NOMO-1 (cell line): ENCODE measurements around the gene SCGB1A1.
"Not testable (repeated sequence)": the region's sequence is repeated elsewhere in the genome, so short reads cannot be mapped to it uniquely, and the experiment has no call there.

Experiments used
- DNase-seq, 2 experiments: peaks; one replicate each; lab custom pipeline; 2025; ENCODE audit not compliant: unreplicated experiment in 2 of 2; lab: John Stamatoyannopoulos, UW

SCGB1A1 gene, protein sequence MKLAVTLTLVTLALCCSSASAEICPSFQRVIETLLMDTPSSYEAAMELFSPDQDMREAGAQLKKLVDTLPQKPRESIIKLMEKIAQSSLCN

DNA sequence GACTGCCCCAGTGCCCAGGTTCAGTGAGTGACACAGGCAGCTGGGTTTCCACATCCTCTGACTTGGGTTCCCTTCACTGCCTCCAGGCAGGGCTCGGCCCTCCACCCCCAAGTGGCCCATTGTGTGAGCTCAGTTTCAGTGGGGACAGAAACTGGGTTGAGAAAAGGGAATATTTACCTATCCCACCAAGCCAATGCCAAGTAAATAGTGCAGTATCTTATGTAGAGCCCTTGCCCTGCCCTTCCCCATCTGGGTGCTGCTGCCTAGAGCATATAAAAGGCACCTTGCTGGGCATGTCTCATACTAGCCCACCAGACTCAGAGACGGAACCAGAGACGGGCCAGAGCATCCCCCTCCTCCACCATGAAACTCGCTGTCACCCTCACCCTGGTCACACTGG is at the start of gene SCGB1A1:
Gene SCGB1A1, plus strand, starts transcription at position 301 of the 400 bp plus-strand sequence. Its CDS starts 63 bp downstream, at position 364.
- no peak for DNase-seq

DNA sequence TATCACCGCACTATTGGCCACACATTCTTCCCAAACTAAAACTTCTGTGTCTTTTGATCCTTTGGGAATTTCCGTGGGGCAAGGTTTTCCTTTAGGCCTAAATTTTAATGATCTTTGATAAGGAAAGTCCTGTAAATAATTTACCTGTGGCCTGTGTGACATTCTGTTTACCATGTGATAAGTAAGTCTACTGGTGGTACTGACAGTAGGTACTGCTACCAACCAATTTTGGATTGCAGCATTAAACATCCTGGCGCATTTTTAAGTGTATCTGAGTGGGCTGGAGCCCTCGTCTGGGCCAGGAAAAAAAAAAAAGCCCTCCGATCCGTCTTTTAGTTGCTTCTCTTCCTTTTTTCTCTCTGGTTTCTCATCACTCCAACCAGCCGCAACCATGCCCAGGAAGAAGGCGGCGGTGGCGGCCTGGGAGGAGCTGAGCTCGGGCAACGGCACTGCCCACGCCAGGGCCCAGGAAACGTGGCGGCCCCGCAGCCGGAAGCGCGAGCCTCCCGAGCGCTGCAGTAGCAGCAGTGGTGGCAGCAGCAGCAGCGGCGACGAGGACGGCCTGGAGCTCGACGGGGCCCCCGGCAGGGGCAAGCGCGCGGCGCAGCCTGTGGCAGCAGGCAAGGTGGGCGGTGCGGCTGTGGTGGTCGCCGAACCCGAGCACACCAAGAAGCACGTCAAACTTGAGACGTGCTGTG is 47.9 kb upstream of the SCGB1A1 start:
- DNase-seq = no peak

DNA sequence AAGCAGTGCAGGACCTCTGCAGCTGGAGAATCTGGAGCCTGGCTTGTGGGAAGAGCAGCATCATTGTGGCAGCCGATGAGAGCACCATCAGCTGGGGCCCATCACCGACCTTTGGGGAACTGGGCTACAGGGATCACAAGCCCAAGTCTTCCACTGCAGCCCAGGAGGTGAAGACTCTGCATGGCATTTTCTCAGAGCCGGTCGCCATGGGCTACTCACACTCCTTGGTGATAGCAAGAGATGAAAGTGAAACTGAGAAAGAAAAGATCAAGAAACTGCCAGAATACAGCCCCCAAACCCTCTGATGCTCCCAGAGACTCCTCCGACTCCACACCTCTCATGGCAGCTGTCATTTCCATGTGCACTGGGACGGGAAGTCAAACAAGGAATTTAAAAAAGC is 46.0 kb upstream of the SCGB1A1 start:
- no peak for DNase-seq

DNA sequence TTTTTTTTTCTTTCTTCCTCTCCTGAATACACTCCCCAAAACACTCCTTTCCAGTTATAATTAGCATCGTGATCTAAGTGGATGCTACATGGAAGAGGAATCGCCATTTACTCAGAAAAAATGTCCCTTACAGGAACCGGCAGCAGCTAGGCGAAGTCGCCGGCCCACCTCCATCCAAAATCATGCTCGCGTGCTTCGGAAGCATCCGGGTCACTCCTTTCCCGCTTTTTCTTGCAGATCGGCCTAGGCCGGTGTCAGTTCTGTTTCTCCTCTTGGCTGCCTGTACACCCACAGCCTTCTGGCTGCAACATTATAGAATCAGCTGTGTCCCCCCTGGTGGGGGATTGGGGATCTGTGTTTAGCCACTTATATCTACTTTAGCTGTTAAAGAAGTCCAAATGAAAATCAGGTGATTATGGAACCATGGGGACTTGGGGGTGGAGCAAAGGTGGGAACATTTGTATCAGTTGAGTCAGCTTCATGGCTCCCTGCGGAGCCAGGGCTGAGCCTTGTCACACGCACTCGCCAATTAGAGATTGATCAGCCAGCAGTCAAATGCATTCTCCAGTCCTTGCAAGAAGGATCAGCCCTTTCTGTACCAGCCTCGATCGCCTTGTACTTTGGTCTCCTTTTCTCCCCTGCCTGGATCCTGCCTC is 45.2 kb upstream of the SCGB1A1 start:
- no peak for DNase-seq

DNA sequence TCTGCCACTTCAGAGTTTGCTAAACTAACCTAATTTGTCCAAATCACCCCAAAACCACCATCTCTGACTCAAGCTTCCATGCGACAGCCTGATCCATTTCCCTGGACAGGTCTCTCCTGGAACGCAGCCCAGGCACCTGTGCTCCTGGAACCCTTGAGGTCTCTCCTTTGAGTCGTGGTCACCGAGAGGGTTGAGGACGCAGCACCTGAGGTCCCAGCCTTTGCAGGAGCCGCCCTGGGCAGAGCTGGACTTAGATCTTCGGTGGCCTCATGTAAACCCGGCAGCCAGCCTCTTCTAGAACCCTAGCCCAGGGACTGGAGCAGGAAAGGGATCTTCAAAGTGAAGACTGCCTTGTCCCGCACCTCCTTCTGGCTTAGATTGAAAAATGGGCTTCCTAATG is 44.0 kb upstream of the SCGB1A1 start:
- DNase-seq = no peak

DNA sequence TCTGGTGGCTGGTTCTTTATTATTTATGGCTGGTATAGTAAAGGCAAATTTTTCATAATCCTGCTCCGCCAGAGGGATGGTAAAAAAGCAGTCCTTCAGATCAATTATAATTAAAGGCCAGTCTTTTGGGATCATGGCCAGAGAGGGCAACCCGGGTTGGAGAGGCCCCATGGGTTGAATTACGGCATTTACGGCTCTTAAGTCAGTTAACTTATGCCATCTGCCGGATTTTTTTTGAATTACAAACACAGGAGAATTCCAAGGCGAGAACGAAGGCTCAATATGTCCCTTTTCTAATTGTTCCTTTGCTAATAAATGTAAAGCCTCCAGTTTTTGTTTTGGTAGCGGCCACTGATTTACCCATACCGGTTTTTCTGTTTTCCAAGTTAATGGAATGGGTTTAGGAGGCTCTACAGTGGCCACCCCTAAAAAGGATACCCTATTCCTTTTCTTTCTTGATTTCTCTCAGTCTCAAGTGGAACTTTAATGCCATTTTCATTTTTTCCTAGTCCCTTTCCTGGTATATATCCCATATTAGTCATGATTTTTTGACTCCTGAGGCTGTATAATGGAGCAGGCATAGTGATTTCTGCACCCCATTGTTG is 40.3 kb upstream of the SCGB1A1 start:
- peak; percentile 28 to 42 for DNase-seq

DNA sequence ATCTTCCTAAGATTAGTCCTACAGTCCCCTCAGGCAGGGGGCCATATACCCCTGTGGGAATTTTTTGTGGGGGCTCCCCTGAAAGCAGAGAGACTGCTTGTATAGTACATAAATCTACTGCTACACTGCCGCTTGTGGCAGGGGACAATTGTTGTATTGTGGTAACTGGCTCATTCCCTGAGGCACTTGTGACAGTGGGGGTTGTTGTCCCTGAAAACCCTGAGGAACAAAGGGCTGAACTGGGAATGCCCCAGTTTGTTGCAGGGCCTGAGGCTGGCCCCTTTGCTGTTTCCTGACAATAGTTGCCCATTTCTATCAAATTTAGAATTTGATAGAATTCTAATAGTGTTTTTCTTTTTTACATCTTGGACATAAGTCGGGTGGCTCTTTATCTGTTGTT is 39.2 kb upstream of the SCGB1A1 start:
- DNase-seq = not testable (repeated sequence)

DNA sequence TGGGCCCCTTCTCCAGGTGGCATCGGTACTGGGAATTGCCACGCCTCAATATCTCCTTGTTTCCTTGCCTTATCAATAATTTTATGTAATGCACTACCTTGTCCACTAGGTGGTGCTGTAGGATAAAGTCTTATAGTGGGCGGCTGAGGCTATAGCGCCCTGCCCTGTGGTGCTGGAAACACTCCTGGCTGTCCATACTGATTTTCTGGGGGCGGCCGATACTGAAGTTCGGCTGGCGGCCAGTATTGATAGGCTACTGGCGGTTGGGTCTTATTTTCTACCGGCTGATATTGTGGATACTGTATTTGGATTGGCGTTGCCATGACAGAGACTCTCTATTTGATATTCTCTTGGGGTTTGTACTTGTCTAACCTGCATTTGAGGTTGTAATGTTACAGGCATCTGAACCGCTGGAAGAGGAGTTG is 38.0 kb upstream of the SCGB1A1 start:
- DNase-seq = peak; percentile 50 to 64

DNA sequence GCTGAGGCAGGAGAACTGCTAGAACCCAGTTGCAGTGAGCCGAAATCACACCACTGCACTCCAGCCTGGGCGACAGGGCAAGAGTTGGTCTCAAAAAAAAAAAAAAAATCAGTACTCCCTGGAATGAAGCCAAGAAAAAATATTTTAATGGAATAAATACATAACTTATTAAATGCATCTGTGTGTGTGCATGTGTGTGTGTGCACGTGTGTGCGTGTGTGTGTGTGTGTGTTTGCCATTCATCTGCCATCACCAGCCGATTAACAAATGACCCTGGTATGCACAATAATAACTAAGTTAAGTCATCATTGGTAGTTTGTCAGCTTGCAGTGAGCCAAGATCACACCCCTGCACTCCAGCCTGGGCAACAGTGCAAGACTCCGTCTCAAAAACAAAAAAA is 35.0 kb upstream of the SCGB1A1 start:
- DNase-seq = no peak

DNA sequence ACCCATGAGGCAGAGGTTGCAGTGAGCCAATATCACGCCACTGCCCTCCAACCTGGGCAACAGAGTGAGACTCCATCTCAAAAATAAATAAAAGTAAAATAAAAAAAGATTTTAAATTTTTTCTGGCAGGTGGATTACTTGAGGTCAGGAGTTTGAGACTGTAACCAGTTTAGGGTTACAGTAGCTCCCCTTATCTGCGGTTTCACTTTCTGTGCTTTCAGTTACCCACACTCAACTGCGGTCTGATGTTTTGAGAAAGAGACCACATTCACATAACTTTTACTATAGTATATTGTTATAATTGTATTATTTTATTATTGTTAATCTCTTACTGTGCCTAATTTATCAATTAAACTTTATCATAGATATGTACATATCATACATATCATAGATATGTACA is 32.8 kb upstream of the SCGB1A1 start:
- DNase-seq = not testable (repeated sequence)

DNA sequence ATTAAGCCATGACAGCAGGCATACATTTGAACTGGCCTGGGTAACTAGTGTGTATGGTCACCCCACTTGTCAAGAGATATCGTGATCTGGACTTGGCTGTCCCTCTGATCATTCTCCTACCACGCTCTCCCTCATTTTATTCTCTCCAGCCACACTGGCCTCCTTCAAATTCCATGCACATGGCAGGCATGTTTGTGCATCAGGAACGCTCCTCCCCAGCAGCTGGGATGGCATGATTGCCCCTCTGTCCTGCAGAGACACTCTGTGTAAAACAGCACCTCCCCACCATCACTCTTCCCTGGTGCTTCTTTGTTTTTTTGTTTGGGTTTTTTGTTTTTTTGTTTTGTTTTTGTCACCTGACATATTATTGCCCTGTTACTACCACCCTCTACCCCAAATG is 31.5 kb upstream of the SCGB1A1 start:
- no peak for DNase-seq

DNA sequence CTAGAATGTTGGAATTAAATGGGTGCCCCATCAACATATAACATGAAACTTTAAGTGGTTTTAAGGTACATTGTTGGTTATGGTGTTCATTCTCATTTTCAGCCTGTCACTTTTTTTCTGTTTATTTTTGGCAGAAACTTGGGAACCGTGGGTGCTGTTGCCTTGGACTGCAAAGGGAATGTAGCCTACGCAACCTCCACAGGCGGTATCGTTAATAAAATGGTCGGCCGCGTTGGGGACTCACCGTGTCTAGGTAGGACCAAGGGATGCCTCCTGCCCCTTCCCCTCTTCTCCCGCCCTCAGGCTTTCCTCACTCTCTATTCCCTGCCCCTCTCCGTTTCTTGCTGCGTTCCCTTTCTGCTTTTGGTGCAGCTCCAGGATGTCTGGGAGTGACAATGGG is 29.8 kb upstream of the SCGB1A1 start:
- no peak for DNase-seq

DNA sequence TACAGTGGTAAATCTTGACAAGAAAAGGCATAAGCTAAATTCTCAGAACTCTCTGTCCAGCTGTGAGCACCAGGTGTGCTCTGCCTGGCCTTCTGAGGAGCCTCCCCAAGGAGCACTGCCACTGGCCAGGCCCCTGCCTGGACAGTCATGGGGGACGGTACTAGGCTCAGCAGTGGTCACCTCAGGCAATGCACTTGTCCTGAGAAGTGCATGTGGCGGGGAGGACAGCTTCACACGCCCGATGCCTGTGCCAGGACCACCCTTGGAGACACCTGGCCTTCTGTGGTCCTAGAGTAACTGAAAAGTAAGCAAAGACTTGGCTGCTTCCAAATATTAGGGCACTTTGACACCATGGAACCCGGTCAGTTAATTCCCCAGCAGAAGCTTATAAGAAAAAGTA is 28.6 kb upstream of the SCGB1A1 start:
- DNase-seq = no peak

DNA sequence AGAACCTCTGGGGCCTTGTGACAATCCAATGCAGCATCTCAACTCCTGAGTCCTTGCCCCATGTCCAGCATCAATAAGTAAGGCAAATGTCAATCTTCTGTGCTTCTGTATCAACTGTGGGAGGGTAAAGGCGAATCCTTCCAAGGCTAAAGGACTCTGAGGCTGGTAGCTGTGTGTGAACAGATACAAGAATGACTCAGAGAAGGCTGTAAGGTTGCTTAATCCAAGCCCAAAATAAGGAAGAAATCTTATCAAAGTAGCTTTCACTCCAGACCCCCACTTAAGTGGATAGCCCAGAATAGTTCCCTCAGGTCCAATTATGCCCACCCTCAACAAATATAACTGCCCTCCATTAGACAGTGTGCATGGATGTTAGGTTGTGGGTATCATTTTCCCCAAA is 28.1 kb upstream of the SCGB1A1 start:
- peak in 1 of 2 experiments; percentile 46 for DNase-seq

DNA sequence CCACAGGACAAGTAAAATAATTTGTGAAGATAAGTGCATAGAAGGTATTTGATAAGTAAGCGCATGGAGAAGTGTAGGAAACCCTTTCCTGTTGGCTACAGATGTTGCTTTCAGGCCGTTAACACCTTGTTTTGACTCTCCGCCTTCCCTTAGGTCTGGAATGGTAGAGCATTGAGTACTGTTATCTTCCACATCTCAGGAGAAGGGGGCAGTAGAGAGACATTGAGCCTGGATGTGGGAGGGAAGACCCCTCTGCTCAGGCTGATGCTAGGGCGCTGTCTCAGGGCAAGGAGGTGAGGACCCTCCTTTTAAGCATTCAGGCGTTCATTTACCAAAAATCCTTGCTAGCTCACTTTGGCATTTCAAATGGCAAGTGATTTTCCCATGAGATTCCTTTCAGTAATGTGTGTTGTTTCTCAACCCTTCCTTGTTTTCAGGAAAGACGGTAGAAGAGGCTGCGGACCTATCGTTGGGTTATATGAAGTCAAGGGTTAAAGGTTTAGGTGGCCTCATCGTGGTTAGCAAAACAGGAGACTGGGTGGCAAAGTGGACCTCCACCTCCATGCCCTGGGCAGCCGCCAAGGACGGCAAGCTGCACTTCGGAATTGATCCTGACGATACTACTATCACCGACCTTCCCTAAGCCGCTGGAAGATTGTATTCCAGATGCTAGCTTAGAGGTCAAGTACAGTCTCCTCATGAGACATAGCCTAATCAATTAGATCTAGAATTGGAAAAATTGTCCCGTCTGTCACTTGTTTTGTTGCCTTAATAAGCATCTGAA is 27.0 kb upstream of the SCGB1A1 start:
- DNase-seq = no peak

DNA sequence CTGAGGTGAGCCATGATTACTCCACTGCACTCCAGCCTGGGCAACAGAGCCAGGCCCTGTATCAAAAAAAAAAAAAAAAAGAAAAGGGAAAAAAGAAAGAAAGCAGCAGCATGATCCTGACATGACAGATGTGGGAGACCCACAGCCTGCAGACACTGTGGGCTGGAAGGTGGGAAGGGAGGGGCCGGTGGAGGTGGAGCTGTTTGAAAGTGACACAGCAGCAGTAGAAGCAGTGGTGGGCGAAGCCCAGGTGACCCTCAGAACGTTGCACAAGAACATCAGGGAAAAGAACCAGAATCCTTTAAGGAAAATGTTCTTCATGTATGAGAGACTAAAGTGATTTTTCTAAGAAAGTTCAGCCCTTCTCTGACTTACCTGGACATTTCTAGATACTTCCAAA is 26.3 kb upstream of the SCGB1A1 start:
- no peak for DNase-seq

DNA sequence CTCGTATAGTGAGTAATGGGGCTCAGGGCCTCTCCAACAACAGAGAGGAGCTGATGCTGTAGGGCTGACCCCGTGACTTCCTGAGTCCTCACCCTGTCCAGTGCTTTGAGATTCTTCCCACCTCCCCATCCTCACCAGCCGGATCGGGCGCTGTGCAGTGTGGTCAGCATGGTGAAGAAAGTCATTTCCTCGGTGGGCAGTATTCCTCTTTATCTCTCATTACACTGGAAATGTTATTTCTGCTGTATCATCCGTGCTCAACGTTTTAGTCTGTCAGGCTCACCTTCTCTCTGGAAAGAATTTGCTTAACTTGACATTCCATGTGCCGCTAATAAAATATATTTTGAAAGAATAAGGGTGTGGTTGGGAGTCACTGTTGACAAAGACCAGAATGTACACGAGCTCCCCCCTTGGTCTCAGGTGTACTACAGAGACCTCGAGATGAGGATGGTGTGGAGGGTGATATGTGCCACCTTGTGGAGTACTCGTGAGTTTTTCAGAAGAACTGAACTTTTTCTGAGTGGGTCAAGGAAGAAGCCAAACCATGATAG is 25.7 kb upstream of the SCGB1A1 start:
- no peak for DNase-seq

DNA sequence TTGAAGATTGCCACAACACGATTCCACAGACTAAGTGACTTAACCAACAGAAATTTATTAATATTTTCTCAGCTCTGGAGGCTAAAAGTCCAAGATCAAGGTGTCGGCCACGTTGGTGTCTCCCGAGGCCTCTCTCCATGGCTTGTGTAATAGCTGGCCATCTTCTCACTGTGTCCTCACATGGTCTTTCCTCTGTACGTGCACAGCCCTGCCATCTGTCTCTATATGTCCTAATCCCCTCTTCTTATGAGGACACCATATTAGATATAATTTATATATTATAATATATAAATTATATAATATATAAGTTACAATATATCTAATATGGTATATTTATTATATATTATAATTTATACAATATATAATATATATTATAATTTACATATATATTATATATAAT is 25.1 kb upstream of the SCGB1A1 start:
- DNase-seq = no peak

DNA sequence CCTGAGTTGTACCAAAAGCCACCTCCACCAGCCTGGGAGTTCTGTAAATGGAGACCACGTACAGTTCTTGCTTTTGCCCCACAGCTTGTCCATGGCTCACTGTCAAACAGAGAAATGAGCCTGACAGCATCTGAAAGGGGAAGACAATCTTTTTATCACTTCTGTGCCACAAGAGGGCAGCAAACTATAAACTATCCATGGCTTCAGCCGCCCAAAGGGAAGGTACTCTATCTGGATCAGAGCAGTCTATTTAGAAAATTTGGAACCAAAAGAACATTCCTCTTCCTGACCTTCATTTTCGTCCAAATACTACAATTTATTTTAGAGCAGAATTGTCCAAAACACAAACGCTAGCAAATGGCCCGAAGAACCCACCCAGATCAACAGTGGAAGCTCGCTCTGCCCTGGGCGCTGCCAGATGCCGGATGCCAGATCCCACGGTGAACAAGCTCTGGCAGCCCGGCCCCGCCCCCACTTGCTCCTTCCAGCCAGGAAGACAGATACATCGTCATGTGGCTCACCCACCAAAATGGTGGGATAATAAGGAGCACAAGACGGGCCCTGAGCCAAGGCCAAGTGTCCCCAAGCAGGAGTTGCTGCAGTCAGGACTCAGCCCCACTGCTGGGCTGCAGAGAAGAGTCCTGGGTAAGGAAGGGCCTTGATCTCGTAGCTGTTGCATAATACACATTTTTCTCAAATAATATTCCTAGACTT is 23.9 kb upstream of the SCGB1A1 start:
- DNase-seq = peak; percentile 38 to 90

DNA sequence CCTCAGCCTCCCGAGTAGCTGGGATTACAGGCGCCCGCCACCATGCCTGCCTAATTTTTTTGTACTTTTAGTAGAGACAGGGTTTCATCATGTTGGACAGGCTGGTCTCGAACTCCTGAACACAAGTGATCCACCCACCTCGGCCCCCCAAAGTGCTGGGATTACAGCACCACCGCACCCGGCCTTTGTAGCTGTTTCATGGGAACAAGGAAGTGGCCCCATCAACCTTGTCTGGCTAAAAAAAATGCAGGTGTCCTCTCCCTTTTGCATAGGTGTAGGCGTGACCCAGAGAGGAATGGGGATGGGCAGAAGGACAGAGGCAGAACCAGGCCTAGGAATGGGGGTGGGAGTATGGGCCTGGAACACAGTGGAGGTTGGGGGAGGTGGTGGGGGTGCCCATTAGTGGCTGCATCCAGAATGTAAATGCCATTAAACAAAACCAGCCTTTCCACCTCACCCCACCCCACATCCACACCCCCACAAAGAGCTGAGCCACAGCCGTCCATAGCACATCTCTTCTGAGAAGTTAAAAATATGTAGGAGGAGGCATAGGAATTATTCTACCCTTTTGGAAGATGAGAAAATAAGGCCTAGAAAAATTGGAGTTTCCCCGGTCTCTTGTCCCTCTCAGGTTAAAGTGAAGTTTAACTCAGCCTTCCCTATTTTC is 22.8 kb upstream of the SCGB1A1 start:
- no peak for DNase-seq
